Adrenal gland (tissue), 12 donors: Measurements from ENCODE around the gene DMRTB1. TPM values are rescaled to one million over a fixed set of nuclear protein-coding genes. Genes with fewer than 3 reads are reported as not detected.

Source experiments
- DNase-seq, 7 donors: peaks; one replicate each; pipeline ENCODE4 v3.0.0-alpha.2; 2019 to 2020
- H3K27ac ChIP-seq, 5 donors: fragments of 200-600 bp; sonication (generic) in 4 of 5; 1 replicate in 3 of 5; 2 replicates in 2 of 5; pipeline versions ENCODE4 v1.5.1 to v1.8.0; 2016 to 2020; ENCODE audit warnings: mild to moderate bottlenecking in 1 of 5
- H3K27me3 ChIP-seq: fragments of 200-600 bp; 2 replicates; pipeline ENCODE4 v1.8.0; 2021
- H3K36me3 ChIP-seq, 2 donors: fragments of 200-600 bp; replicated peaks in 1 of 2; 1 replicate in 1 of 2; 2 replicates in 1 of 2; pipeline versions ENCODE4 v1.5.1 to v1.8.0; 2018 to 2022
- H3K4me1 ChIP-seq, 2 donors: fragments of 200-600 bp; replicated peaks in 1 of 2; 1 replicate in 1 of 2; 2 replicates in 1 of 2; pipeline versions ENCODE4 v1.5.1 to v1.8.0; 2018 to 2021
- H3K4me3 ChIP-seq, 4 donors: fragments of 200-600 bp; sonication (generic) in 3 of 4; one replicate each; pipeline ENCODE4 v1.5.1; 2016 to 2018
- H3K9me3 ChIP-seq, 3 donors: fragments of 200-600 bp; sonication (generic) in 1 of 3; replicated peaks in 1 of 3; 1 replicate in 2 of 3; 2 replicates in 1 of 3; pipeline versions ENCODE4 v1.5.1 to v1.8.0; 2016 to 2021
- POLR2A ChIP-seq, 2 donors: fragments of 450-650 bp; IDR thresholded peaks; one replicate each; pipeline ENCODE4 v1.6.1; 2017; ENCODE audit warnings: antibody characterized with exemption in 2 of 2, mild to moderate bottlenecking in 2 of 2, moderate library complexity in 1 of 2
- WGBS, 4 donors: extraction: QIAGEN DNeasy Blood & Tissue Kit in 2 of 4; methylation state at CpG; one replicate each; pipeline versions ENCODE4 v1.1.5 to v1.1.7; 2013 to 2017; 5-methylcytosine and 5-hydroxymethylcytosine counted together
- intact Hi-C, 2 donors: fragments of 100-400 bp; cut with DNase I; formaldehyde crosslinking; loops; one replicate each; pipeline versions ENCODE4 v1.14.1 to v1.15.0; 2022 to 2023
- polyA plus RNA-seq, 3 donors: library from polyadenylated mRNA; stranded (reverse); fragments of 200-250 nt in 2 of 3; fragments of 350-450 nt in 1 of 3; fragmentation: Illumina TruSeq in 1 of 3; extraction: RNeasy Lipid Tissue Mini Kit (QIAGEN cat#74804) in 1 of 3; gene quantifications; one replicate each; pipeline ENCODE4 v1.2.3, GENCODE V29; 2013 to 2014
- total RNA-seq, 9 donors: library from RNA; depleted of rRNA in 4 of 9; stranded (reverse); fragments of >200 nt in 4 of 9; fragments of 120-200 nt in 1 of 9; fragmentation: NEBNext Ultra II Directional in 1 of 9; extraction: Animal tissue kit (Norgen Biotek cat#: 25700) in 1 of 9; gene quantifications; one replicate each; pipeline versions ENCODE4 v1.1.0 to v1.2.4, GENCODE V29; 2013 to 2023
- TF ChIP-seq, protein P1 (sequence below), 6 experiments: fragments of 450-650 bp in 4 of 6; fragments of 200-600 bp in 2 of 6; sonication (generic) in 1 of 6; IDR thresholded peaks; 1 replicate in 5 of 6; 2 replicates in 1 of 6; pipeline versions ENCODE4 v1.5.1 to v1.8.0; 2016 to 2021; ENCODE audit warnings: antibody characterized with exemption in 6 of 6, mild to moderate bottlenecking in 2 of 6, moderate library complexity in 1 of 6
- donor health status: healthy with polysubstance abuse.
- donor health status: Bipolar disorder and iron deficiency.
- donor health status: DM: yes; HTN: yes; CAD: no.
- donor health status: DM: no; HTN: no; CAD: no.
- donor health status: DM: no; HTN: no; CAD: no.
- donor health status: DM: yes; HTN: yes; CAD: no.

DMRTB1 gene
- total and polyA plus RNA-seq, 12 donors, result not detected

DNA sequence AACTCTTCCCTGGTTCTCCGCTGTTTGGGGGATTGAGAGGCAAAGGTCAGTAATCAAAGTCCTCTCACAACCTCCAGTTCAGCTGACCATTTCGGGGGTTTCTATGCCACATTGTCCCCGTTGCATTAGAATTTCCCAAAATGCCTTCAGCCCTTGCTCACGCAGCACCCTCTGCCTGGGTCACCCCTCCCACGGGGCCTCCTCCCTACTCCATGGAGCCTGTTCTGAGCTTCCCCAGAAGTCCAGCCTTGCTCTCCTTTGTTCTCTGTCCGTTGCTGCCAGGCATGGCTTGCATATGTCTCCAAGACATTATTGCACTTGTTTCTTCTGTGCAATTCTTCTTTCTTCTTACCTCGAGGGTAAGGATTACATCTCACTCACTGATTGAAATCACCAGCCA, 16.5 kb downstream of the DMRTB1 start:
- Histone ChIP-seq H3K4me1 (no peaks in the 10 kb centered on the region), H3K4me3 (no peak overlapping the region), H3K27me3 (no peaks in the 10 kb centered on the region), H3K36me3 (no peaks in the 10 kb centered on the region), H3K9me3 (no peaks in the 10 kb centered on the region), H3K27ac (no peak overlapping the region)
- no peak for TF ChIP-seq POLR2A (IDR thresholded peaks at IDR 0.05)
- TF ChIP-seq, protein P1, sequence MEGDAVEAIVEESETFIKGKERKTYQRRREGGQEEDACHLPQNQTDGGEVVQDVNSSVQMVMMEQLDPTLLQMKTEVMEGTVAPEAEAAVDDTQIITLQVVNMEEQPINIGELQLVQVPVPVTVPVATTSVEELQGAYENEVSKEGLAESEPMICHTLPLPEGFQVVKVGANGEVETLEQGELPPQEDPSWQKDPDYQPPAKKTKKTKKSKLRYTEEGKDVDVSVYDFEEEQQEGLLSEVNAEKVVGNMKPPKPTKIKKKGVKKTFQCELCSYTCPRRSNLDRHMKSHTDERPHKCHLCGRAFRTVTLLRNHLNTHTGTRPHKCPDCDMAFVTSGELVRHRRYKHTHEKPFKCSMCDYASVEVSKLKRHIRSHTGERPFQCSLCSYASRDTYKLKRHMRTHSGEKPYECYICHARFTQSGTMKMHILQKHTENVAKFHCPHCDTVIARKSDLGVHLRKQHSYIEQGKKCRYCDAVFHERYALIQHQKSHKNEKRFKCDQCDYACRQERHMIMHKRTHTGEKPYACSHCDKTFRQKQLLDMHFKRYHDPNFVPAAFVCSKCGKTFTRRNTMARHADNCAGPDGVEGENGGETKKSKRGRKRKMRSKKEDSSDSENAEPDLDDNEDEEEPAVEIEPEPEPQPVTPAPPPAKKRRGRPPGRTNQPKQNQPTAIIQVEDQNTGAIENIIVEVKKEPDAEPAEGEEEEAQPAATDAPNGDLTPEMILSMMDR (IDR thresholded peaks at IDR 0.05), result no peak
- DNase-seq, result no peak
- 74 to 77% (median 77%) methylated on average over 7 of the region's 7 CpGs for WGBS, 4 donors
- intact Hi-C loops, result no loop called here

DNA sequence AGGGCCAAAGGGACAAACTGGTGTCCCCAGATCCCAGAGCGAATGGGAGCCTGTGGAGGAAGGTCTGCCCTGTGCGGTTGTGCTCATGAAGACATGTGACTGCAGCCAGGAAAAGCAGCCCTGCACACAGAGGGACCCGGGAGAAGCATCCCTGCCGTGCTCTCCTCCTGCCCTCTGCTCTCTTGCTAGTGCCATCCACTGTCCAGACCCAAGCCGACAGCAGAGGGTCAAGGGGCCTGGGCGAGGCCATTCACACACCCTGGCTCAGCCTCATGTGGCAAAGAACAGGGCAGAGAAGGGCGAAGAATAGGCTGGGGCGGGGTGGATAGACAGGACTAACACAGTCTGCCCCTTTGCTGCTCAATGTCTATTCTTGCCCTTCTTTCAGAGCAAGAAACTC, 17.4 kb downstream of the DMRTB1 start:
- Histone ChIP-seq H3K4me1 (no peaks in the 10 kb centered on the region), H3K27ac (no peak overlapping the region), H3K4me3 (no peak overlapping the region), H3K9me3 (no peaks in the 10 kb centered on the region), H3K27me3 (no peaks in the 10 kb centered on the region), H3K36me3 (no peaks in the 10 kb centered on the region)
- TF ChIP-seq, protein P1 (IDR thresholded peaks at IDR 0.05), result no peak
- TF ChIP-seq POLR2A (IDR thresholded peaks at IDR 0.05), result no peak
- intact Hi-C loops, result no loop called here
- no peak for DNase-seq
- 78 to 87% (median 82%) methylated on average over 7 to 8 of the region's 8 CpGs for WGBS, 4 donors

DNA sequence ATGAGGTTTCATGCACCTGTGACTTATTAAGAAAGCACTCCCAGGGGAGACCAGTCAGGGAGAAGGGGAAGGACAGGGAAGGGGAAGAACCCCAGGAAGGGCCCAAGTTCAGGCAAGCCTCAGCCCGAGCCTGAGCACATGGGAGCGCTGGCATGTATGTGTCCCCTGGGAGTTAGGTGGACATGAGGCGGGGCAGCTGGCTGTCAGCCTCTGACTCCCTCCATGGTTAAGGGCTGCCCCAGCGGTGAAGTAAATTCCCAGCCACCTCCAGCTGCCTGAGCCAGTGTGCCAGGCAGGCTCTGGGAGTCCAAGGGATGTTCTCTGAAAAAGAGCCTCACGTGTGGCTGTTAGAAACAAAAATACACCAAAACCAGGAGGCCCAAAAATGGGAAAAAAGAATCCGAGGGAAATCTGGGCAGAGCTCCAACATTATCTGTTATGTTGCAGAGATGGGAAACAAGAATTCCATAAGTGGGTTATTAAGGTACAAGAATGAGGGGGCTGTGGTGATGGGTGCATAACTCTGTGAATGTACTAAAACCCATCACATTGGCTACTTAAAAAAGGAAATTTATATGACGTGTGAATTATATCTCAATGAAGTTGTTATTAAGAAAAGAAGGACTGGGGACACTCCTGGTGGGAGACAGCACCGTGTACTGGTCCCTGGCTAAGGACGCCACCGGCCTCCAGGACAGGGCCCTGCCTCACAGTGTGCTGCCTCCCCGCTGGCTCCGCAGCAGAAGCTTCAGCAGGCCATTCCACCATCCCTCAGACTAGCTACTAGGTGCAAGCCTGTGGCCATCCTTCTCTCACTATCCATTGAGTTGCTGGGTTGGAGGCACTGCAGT, 18.7 kb downstream of the DMRTB1 start:
- DNase-seq, result no peak
- no peak for TF ChIP-seq POLR2A (IDR thresholded peaks at IDR 0.05)
- TF ChIP-seq, protein P1 (IDR thresholded peaks at IDR 0.05), result no peak
- H3K27ac ChIP-seq, result no peak overlapping the region
- H3K36me3 ChIP-seq, result no peaks in the 10 kb centered on the region
- H3K4me1 ChIP-seq, result no peaks in the 10 kb centered on the region
- H3K4me3 ChIP-seq, result no peak overlapping the region
- H3K27me3 ChIP-seq, result no peaks in the 10 kb centered on the region
- H3K9me3 ChIP-seq, result no peaks in the 10 kb centered on the region
- intact Hi-C loops, result no loop called here
- WGBS, 4 donors, result 74 to 81% (median 80%) methylated on average over 11 to 12 of the region's 12 CpGs

- Histone ChIP-seq H3K9me3 (no peaks in the 10 kb centered on the region), H3K27me3 (no peaks in the 10 kb centered on the region), H3K4me1 (no peaks in the 10 kb centered on the region), H3K36me3 (no peaks in the 10 kb centered on the region), H3K4me3 (no peak overlapping the region), H3K27ac (no peak overlapping the region)
- DNase-seq, result no peak
- WGBS, 4 donors, result 87 to 100% (median 91%) methylated on average over 1 to 2 of the region's 2 CpGs
- intact Hi-C loops, result no loop called here
- no peak for TF ChIP-seq POLR2A (IDR thresholded peaks at IDR 0.05)
- TF ChIP-seq, protein P1 (IDR thresholded peaks at IDR 0.05), result no peak
These were observed 19.3 kb downstream of the DMRTB1 start for GRCh38 chr1:53478502-53478818.
